HuH-7.5 (cell line): ENCODE measurements around the gene CST9.
A peak's percentile ranks its signal among the peaks of the same experiment; 100 is the strongest.
"Not testable (repeated sequence)": the region's sequence is repeated elsewhere in the genome, so short reads cannot be mapped to it uniquely, and the experiment has no call there.

Source experiments
- DNase-seq: peaks from one replicate; pipeline ENCODE4 v3.0.0; 2011; ENCODE audit warnings: low spot score

Gene CST9

DNA sequence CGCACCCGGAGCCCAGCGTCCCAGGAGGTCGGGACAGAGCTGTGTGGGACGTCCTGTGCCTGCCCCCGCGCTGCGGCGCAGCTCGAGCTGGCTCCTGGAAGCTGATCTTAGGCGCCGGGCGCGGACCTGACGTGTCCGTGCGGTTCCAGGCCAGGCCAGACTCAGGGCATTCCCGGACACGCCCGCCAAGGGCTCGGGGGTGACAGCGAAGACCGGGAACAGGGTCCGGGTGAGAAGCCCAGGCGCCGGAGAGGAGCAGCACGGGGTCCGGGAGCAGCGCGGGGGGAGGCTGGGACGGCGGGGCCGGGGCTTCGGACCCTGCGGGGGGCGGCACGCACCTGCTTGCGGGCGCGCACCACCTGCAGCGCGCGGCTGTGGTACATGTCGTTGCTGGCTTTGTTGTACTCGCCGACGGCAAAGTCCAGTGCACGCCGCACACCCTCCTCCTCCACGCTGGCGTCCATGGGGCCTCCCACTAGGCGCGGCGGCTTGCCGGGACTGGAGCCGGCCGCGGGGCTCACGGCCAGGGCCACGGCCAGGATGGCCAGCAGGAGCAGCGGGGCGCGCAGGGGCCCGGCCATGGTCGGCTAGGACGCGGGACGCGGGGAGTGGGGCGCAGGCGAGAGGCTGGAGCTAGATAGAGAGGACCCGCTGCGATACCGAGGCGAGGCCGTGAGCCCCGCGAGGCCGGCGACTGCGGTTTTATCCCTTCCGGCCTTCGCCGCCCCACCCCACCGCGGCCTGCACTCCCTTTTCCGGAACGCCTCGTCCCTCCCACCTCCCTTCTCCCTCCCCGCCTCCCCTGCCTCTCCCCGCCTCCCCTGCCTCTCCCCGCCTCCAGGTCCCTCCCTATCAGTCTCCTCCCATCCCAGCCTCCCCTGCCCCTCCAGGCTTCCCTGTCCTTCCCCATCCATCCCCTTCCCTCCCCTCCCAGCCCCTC, 31.8 kb upstream of the CST9 start, which contains the start of gene CST3:
Gene CST3, minus strand, starts transcription at position 674 of the 940 bp plus-strand sequence. Its CDS starts 93 bp downstream, at position 581.
- DNase-seq: peak; percentile 93

DNA sequence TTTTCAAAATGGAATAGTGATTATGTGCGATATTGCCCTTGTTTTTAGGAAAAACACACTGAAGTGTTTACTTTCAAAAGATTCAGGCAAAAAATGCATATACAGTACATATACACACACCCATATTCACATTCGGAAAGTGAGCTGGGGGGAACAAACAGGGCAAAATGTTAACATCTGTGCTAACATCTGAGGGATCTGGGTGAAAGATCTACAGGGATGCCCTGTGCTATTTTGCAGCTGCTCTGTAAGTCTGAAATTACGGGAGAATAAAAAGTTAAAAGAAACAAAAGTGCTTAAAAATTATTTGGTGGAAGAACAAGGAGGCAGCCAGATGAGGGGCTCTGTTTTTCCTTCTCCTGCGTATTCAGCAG, 31.2 kb upstream of the CST9 start:
- DNase-seq: no peak

DNA sequence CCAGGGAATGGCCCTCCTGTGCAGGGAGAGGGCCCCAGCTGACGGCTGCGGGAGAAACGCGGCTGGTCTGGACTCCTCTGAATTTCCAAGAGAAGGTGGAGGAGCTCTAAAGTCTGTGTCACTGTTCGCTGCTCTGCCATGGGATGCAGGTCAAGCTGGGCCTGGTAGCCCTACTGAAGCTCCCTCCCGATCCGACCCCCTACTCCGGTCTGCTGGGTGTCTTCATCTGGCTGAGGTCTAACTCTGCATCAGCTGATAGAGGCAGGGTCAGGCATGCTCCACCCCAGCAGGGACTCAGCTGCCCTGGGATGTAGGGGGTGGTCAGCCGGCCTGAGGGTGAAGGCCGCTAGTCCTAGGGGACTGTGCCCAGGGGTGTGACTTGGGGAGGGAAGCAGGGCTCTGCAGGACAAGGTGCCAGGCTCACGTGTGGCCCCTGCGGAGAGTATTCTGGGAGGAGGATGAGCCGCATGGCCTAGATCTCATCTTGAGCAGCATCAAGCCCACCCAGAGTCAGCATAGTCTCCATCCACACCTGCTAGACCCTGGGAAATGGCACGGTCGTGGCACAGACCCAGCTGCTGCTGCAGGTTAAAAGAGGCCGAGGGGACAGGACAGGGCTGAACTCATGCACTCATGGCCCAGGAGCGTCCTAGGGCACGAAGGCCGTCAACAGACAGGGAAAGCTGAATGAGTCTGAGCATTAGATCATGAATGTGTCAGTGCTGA, 30.6 kb upstream of the CST9 start:
- no peak for DNase-seq

- not testable (repeated sequence) for DNase-seq
Observed at GRCh38 chr20:23635768-23636090, 30.0 kb upstream of the CST9 start.

- no peak for DNase-seq
Observed at GRCh38 chr20:23634985-23635767, 29.5 kb upstream of the CST9 start.

DNA sequence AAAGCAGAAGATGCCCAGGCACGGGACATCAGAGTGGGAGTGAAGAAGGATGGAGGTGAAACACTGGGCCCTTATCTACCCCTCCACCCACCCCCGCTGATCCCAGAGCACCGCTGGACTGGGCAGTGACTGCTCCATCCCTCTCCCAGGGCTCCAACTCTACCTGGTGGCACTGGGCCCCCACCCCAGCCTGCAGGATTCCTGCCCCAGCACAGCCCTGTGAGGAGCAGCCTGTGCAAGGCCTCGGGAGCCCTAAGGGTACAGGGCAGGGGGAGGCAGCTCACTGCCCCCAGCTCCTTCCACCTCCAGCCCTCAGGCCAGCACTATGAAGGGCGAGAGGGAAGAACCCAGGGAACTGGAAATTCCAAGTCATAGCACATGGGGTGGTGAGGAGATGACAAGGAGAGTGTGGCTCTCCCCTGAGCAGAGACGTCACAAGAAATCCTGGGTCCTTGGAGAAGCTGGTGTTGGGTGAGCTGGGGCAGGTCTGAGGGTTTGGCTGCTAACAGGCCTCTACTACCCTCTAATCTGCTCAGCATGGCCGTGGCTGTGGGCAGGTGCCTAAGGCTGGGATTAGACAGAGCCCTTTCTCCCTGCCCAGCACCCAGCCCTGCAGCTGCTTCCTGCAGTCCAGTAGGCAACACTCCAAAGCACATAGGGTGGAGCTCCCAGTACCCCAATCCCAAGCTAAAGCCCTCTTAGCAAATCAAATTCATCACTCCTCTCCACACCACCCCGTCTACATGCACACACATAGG, 28.5 kb upstream of the CST9 start:
- DNase-seq: no peak

GRCh38 chr20:23632711-23633573, 27.2 kb upstream of the CST9 start:
- DNase-seq: no peak

- no peak for DNase-seq
Observed at GRCh38 chr20:23631981-23632710, 26.4 kb upstream of the CST9 start.

DNA sequence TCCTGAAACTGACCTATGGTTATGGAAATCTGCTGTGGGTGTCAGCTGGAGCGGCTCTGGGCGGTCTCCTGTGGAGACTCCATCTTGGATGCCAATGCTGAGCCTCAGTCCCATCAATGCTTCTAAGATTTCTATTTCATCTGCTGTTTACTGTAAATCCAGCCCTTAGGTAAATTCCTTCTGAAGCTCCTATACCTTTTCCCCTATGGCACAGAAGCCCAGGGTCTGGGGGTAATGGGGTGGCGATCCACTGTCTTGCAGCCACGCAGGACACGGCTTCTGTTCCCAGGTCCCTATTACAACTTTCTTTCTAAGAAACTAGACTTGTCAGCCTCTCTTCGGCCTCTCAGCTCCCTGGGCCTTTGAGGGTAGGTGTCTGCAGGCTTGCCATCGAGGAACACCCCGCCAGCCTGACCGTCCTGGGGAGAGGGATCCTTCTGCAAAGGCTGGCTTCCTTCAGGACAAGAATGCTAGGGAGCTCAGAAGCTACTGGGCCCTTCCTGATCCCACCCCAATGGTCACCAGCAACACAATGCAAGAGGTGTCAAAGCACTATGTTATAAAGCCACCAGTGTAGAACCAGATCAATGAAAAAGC, 25.6 kb upstream of the CST9 start:
- no peak for DNase-seq

- no peak for DNase-seq
Observed at GRCh38 chr20:23630392-23630849, 24.7 kb upstream of the CST9 start.

- DNase-seq: no peak
Observed at GRCh38 chr20:23629542-23630391, 24.1 kb upstream of the CST9 start.

GRCh38 chr20:23629017-23629541, 23.4 kb upstream of the CST9 start:
- no peak for DNase-seq

DNA sequence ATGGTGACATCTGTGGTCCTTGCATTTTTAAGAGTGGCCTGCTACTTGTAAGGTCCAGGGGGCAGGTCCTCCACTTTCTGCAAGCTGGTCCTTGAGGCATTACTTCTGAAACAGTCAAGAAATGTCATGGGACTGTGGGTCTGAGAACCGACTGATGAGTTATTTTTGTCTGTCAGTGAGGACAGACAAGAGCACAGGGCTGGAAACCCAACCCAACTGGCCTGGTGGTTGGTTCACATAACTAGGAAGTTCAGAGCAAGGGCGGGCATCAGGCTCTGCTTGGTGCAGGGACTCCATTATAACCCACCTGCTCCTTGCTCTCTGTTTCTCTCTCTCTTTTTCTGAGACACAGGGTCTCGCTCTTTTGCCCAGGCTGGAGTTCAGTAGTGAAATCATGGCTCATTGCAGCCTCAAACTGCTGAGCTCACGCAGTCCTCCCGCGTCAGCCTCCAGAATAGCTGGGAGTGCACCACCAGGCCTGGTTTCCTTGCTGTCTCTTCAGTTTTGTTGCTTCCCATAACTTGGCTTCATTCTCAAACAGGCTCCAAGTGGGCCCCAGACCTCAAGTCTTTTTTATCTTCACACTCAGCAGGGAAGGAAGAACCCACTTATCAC, 22.8 kb upstream of the CST9 start:
- no peak for DNase-seq

- DNase-seq: no peak
Observed at GRCh38 chr20:23627501-23627900, 21.8 kb upstream of the CST9 start.

DNA sequence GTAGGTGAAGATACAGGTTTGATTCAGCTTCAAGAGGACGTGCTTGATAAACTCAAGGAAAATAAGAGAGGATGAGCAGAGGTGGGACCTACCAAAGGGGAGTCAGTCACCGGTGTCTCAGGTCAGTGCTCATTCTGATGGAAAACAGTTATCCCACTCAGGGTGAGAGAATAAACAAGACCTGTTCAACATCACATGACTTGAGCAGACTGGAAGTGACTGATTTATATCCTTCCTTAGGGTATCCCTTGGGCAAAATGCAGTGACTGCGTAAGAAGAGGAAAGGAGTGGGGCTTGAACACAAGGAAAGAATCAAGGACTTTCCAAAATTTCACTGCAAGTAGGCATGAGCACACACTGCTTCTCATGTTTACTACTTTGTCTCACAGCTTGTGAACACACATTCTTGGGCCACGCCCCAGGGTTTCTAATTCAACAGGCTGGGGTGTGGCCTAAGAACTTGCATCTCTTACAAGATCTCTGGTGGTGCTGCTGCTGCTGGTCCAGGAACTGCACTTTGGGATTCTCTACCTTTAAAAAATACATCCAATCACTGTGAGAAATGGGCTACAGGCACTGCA, 20.4 kb upstream of the CST9 start:
- no peak for DNase-seq

GRCh38 chr20:23625236-23625964, 19.7 kb upstream of the CST9 start:
- no peak for DNase-seq

- DNase-seq: no peak
Observed at GRCh38 chr20:23624324-23624691, 18.6 kb upstream of the CST9 start.
